Measurements from ENCODE around the gene OR8J3. TPM values are rescaled to one million over a fixed set of nuclear protein-coding genes. Genes with fewer than 3 reads are reported as not detected.
"Not testable (repeated sequence)": the region's sequence is repeated elsewhere in the genome, so short reads cannot be mapped to it uniquely, and the experiment has no call there.

OR8J3 gene
- total RNA-seq, 4 donors from 2014 or later = 0.12 TPM; not detected in 3

- H3K36me3 ChIP-seq = no peaks in the 10 kb centered on the region
- WGBS, 2 donors (ENCODE audit: low coverage in 1 of 2) = 63 to 64% methylated on average over 3 of the region's 3 CpGs
- H3K27ac ChIP-seq = no peak overlapping the region
- no peaks in the 10 kb centered on the region for H3K27me3 ChIP-seq
- no peak for TF ChIP-seq POLR2AphosphoS5 (IDR thresholded peaks at IDR 0.05)
- ATAC-seq = no peak
- H3K9me3 ChIP-seq = no peaks in the 10 kb centered on the region
- no peak overlapping the region for H3K4me3 ChIP-seq
- H3K4me1 ChIP-seq = no peaks in the 10 kb centered on the region
These were observed 23.8 kb upstream of the OR8J3 start for GRCh38 chr11:56163804-56164203.

- WGBS, 2 donors (ENCODE audit: low coverage in 1 of 2) = 74 to 90% methylated on average over 2 to 3 of the region's 3 CpGs
- TF ChIP-seq CTCF (IDR thresholded peaks at IDR 0.05) = no peak
- no peak for TF ChIP-seq EP300 (IDR thresholded peaks at IDR 0.05)
- TF ChIP-seq POLR2AphosphoS5 (IDR thresholded peaks at IDR 0.05) = no peak
- no peak for TF ChIP-seq POLR2A (IDR thresholded peaks at IDR 0.05)
- Histone ChIP-seq H3K27me3 (no peaks in the 10 kb centered on the region), H3K4me1 (no peaks in the 10 kb centered on the region), H3K9me3 (no peaks in the 10 kb centered on the region), H3K4me3 (no peak within 1 kb of the TSS), H3K36me3 (no peaks in the 10 kb centered on the region), H3K27ac (no peak within 1 kb of the TSS)
- no peak for ATAC-seq
These were observed 20.2 kb upstream of the OR8J3 start, which contains the start of gene OR8K5 for GRCh38 chr11:56160217-56160616. OR8K5 (minus strand) TSS chr11:56160317; CDS start chr11:56160317, 0 bp downstream.

- Histone ChIP-seq H3K27me3 (no peaks in the 10 kb centered on the region), H3K4me3 (no peak overlapping the region), H3K4me1 (no peaks in the 10 kb centered on the region), H3K9me3 (peaks cover 0 to 21% (median 0%) of the 10 kb centered on the region in 3 donors), H3K27ac (no peak overlapping the region), H3K36me3 (no peaks in the 10 kb centered on the region)
- no peak for ATAC-seq
- 89 to 97% methylated on average over 6 to 14 of the region's 15 CpGs for WGBS, 2 donors (ENCODE audit: low coverage in 1 of 2)
- TF ChIP-seq CTCF (IDR thresholded peaks at IDR 0.05) (no peak), POLR2A (IDR thresholded peaks at IDR 0.05) (no peak), POLR2AphosphoS5 (IDR thresholded peaks at IDR 0.05) (no peak), EP300 (IDR thresholded peaks at IDR 0.05) (no peak)
These were observed 12.3 kb upstream of the OR8J3 start for GRCh38 chr11:56152333-56152732.

GRCh38 chr11:56151376-56151775 is 11.4 kb upstream of the OR8J3 start:
- Histone ChIP-seq H3K27me3 (no peaks in the 10 kb centered on the region), H3K4me3 (no peak overlapping the region), H3K27ac (no peak overlapping the region), H3K4me1 (no peaks in the 10 kb centered on the region), H3K36me3 (no peaks in the 10 kb centered on the region), H3K9me3 (peaks cover 0 to 21% (median 0%) of the 10 kb centered on the region in 3 donors)
- TF ChIP-seq POLR2AphosphoS5 (IDR thresholded peaks at IDR 0.05) = no peak
- TF ChIP-seq CTCF (IDR thresholded peaks at IDR 0.05) = no peak
- no peak for TF ChIP-seq POLR2A (IDR thresholded peaks at IDR 0.05)
- no peak for TF ChIP-seq EP300 (IDR thresholded peaks at IDR 0.05)
- ATAC-seq = no peak
- 60 to 83% methylated on average over 1 of the region's 1 CpG for WGBS, 2 donors (ENCODE audit: low coverage in 1 of 2)

- not testable (repeated sequence) for ATAC-seq, H3K4me1 ChIP-seq, H3K36me3 ChIP-seq, H3K4me3 ChIP-seq, H3K27ac ChIP-seq, H3K9me3 ChIP-seq, H3K27me3 ChIP-seq
- WGBS, 2 donors (ENCODE audit: low coverage in 1 of 2) = no CpG with 5 or more reads among the region's 30 CpGs
These were observed 3.7 kb upstream of the OR8J3 start for GRCh38 chr11:56143681-56144080.

- Histone ChIP-seq H3K27ac (no peak within 1 kb of the TSS), H3K9me3 (peaks cover 0 to 3% (median 0%) of the 10 kb centered on the region in 3 donors), H3K4me1 (no peaks in the 10 kb centered on the region), H3K36me3 (no peaks in the 10 kb centered on the region), H3K4me3 (no peak within 1 kb of the TSS), H3K27me3 (no peaks in the 10 kb centered on the region)
- TF ChIP-seq POLR2AphosphoS5 (IDR thresholded peaks at IDR 0.05) (no peak), CTCF (IDR thresholded peaks at IDR 0.05) (no peak), POLR2A (IDR thresholded peaks at IDR 0.05) (no peak), EP300 (IDR thresholded peaks at IDR 0.05) (no peak)
- no peak for ATAC-seq
- WGBS, 2 donors (ENCODE audit: low coverage in 1 of 2) = 54 to 70% methylated on average over 3 to 6 of the region's 6 CpGs
These were observed 17.9 kb downstream of the OR8J3 start, which contains the start of gene OR8H3 for GRCh38 chr11:56122073-56122472. OR8H3 (plus strand) TSS chr11:56122373; CDS start chr11:56122373, 0 bp downstream.

Data from gastroesophageal sphincter (tissue), 4 donors.